GM18951 (cell line): Measurements from ENCODE around the gene RABAC1.
"Not testable (repeated sequence)": the region's sequence is repeated elsewhere in the genome, so short reads cannot be mapped to it uniquely, and the experiment has no call there.

ENCODE experiments used
- POLR2A ChIP-seq: IDR thresholded peaks from 4 replicates; pipeline ENCODE4 v1.6.1; 2011; ENCODE audit warnings: mild to moderate bottlenecking; ENCODE audit not compliant: insufficient read length, insufficient read depth; ENCODE audit errors: extremely low read depth
- in situ Hi-C: fragments of 300-500 bp; cut with MboI; formaldehyde crosslinking; loops from one replicate; pipeline ENCODE4 v1.12.0; 2022; ENCODE audit warnings: low sequenced_read_pairs, mixed read lengths, inconsistent platforms; ENCODE audit not compliant: unreplicated experiment

Gene RABAC1

DNA sequence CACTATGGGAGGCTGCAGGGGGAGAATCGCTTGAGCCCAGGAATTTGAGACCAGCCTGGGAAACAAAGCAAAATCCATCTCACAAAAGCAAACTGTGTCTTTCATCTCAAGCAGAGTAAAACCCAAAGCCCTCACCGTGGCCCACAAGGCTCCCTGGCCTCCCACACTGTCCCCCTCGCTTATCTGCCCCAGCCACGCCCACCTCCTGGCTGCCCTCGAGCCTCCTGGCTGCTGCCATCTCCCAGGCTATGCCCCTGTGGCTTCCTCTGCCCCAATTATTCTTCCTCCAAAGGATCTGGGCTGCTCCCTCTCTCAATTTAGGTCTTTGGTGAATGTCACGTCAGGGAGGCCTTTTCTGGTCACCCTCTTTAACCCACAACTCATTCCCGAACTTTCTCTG lies 3.6 kb downstream of the RABAC1 start:
- in situ Hi-C loops = no loop called here
- no peak for TF ChIP-seq POLR2A

DNA sequence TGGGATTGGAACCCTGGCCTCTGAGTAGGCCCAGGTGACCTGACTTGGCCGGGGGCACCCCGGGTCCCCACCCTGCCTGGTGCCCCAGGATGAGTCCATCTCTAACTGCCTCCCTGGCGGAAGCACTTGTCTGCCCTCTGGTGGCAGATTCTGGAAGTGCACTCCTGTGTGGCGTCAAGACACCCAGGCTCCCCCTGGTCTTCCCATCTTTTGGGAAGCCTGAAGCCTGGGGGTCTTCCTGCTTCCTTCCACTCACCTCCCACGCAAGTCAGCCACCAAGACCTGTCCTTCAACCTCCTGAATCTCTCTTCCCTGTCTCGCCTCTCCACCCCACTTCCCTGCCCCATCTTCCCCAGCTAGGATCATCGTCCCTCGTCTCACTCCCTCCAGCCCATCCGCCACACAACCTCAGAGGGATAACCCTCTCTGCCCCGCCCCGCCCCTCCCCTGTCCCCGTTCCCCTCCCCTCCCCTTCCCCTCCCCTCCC lies 7.4 kb downstream of the RABAC1 start:
- in situ Hi-C loops = loop anchor here (5.0 kb wide), 1 partner anchor 79 kb away; no protein-coding TSS in a partner anchor
- no peak for TF ChIP-seq POLR2A

DNA sequence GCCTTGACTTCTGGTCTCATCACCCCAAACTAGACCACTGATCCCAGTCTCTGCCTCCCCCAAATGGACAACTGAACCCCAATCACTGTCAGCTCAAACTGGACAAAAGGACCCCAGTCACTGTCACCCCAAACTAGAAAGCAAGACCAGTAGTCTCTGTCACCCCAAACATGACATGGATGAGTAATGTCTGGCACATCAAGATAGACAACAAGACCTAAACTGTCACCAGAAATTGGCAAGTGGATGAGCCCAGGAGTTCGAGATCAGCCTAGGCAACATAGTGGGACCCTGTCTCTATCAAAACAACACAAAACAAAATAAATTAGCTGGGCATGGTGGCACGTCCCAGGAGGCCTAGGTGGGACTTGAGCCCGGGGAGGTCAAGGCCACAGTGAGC lies 12.0 kb downstream of the RABAC1 start:
- in situ Hi-C loops = no loop called here
- TF ChIP-seq POLR2A = no peak

DNA sequence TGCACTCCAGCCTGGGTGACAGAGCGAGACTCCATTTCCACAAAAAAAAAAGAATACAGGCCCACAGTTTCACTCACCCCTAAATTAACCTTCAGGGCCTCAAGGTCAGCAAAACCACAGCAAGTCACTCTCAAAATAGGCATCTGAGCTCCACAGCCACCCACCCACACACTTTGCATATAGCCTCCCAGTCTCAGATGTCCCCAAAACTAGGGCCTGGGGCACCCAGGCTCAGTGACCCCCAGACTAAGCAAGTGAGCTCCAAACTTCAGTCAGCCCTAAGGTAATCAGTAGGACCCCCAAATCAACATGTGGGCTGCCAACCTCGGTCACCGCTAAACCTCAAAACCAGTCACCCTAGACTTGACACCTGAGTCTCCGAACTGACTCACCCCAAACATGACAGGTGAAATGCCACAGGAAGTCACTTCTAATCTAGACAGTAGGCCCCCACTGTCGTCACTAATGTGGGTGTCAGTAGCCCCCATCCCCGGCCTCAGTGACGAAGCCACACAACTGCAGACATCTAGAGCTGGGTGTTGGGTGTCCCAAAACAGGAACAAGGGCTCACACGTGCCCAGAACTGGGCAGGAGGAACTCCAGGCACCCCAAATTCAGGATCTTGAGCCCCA lies 13.9 kb downstream of the RABAC1 start:
- TF ChIP-seq POLR2A = peak; percentile 20
- in situ Hi-C loops = no loop called here

DNA sequence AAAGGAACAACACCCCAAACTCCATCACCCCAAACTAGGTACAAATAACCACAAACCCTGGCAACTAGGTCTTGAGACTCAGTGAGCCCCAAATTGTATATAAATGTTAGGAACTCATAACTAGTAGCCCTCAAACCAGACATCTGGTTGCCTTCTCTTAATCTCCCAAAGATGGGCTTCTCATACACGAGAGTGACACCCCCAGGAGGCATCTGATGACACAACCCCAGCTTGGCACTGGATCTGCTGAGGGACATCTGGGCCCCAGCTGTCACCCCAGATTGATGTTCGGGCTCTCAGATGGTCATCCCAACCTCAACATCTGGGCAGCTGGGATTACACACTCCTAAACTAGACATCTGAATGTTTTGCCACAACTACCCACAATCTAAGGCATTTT lies 14.8 kb downstream of the RABAC1 start:
- no peak for TF ChIP-seq POLR2A
- in situ Hi-C loops = no loop called here

DNA sequence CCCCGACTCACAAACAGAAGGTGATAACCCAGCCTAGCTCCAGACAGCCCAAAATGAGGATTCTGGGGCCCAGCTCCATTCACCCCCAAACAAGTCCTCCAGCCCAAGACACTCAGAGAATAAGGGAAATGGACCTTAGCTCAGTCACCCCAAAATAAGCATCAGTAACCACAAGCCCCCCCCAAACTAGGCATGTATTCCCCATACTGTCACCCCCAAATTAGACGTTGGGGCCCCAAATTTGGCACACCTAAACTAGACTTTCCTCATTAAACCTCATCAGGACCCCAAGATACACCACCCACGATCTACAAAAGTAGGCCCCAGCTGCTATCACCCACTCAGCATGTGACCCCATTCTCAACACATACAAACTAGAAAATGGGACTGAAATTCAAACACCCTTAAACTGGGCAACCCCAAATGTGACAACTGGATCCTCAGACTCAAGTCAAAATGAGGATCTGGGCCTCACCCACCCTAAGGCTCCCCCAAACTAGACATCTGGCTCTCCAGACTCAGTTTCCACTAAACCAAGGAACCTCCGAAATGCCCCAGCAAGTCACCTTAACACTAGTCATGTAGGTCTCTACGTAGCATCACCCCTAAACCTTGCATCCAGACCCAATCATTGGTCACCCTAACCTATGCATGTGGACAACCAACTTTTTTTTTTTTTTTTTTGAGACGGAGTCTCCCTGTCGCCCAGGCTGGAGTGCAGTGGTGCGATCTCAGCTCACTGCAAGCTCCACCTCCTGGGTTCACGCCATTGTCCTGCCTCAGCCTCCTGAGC lies 17.5 kb downstream of the RABAC1 start:
- TF ChIP-seq POLR2A = no peak
- in situ Hi-C loops = no loop called here

DNA sequence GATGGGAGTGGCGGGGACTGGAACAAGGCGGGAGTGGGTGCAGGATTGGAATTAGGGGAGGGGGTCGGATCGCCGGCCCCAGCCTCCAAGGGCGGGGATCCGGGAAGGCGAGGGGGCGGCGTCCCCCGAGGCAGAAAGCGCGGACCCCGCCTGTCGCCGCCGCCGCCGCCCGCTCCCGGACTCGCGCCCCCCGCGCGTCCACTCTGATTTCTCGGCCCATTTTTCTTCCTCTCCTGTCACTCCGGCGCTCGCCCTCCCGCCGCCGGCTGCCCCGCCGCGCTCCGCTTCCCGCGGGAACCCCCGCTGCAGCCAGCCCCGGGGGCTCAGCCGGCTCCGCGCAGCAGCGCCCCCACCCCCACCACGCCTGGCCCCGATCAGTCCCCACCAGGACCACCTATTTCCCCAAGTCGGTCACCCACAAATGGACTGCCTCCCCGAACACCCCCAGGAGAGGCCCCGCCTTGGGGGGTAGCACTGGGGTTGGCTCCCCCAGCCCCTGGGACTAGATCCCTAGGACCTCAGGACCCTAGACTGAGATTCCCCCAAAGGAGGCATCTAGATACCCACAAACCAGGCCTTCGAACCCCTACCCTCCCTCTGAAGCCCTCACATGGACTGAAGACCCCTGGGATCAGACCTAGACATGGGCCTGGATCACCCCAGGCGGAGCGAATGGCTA lies 18.3 kb downstream of the RABAC1 start:
- in situ Hi-C loops = no loop called here
- no peak for TF ChIP-seq POLR2A

DNA sequence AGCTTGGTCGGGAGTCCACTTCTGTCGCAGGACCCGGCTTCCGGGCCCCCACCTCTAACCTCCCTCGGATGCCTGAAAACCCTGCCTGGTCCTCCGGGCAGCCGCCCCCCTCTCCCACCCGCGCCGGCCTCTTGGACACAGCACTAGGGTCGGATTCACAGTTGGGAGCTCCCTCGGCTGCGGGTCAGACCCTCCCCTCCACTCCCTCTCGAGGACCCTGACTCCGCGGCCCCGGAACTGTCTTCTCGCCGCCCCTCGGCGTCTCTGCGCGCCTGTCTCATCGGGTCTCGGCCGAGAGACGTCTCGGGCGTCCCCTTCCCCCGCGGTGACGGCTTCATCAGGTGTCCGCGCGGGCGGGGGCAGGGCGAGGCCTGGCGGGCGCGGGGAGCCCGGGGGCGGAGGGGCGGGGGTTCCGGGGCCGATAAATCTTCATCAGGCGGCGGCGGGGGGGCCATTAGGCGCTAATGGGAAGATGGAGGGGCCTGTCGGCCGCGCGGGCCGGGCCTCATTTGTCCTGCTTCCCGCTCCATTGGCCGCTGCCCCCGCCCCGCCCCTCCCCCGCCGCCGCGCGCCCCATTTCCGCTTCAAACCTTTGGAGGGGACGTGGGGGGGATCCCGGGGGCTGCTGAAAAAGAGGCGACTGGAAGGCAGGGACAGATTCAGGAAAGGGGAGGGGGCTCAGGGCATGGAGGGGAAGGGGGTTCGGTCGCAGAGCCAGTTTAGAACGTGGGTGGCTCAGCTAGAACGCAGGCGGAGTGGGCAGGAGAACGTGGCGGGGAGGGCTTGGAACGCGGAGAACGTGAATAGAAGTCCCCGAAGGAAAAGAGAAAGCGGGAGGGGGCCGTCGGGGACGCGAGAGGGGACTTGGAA lies 19.0 kb downstream of the RABAC1 start:
- in situ Hi-C loops = no loop called here
- TF ChIP-seq POLR2A = no peak

DNA sequence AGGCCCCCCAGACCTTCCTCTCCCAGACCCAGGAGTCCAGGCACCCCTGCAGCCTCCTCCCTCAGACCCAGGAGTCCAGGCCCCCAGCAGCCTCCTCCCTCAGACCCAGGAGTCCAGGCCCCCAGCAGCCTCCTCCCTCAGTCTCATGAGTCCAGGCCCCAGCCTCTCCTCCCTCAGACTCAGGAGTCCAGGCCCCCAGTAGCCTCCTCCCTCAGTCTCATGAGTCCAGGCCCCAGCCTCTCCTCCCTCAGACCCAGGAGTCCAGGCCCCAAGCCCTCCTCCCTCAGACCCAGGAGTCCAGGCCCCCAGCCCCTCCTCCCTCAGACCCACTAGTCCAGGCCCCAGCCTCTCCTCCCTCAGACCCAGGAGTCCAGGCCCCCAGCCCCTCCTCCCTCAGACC lies 19.9 kb downstream of the RABAC1 start:
- in situ Hi-C loops = not testable (repeated sequence)

DNA sequence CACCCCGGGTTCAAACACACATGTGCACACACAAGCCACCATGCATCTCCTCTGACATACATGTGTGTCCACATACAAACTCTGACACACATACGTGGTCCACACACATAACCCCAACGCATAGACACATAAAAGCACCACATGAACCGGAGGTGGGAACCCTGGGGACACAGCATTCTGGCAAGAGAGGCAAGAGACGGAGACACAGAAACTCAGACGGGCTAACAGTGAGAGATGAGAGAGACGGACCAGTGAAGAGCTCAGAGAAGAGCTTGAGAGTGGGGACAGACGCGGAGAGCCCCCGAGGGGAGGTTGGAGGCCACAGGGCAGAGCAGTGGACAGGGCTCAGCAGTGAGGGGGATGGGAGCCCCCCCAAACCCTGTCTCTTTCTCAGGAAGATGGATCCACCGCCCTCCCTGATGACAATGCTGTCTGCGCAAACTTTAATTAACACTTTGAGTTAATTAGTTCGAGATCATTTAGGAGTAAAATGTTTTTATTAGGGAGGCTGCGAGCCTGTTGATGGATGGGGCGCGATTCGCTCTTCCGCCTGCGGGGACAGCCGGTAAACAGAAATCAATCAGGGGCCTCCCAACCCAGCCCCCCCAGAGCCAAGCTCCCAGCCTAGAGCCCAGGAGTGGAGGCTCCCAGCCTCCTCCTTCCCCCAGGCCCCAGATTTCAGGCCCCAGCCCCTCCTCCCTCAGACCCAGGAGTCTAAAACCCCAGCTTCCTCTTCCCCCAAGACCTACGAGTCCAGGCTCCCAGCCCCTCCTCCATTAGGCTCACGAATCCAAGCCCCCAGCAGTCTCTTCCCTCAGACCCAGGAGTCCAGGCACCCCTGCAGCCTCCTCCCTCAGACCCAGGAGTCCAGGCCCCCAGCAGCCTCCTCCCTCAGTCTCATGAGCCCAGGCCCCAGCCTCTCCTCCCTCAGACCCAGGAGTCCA lies 21.3 kb downstream of the RABAC1 start:
- in situ Hi-C loops = no loop called here
- no peak for TF ChIP-seq POLR2A

DNA sequence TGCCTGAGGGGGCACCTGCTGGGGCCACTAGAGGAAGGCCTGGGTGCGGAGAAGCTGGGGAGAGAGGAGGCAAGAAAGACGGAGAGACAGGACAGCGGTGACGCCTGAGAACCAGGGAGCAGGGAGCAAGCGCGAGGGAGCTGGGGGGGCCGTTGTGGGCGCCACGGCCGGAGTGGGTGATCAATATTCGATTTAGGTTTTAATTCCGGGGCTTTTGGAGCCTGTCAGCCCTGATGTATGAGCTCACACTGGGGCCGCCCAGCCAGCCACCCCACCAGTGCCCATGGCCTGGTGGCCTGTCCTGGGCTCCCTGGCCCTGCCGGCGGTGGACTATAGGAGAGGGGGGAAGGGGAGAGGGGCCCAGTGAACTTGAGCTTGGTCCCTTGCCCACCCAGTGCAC lies 22.2 kb downstream of the RABAC1 start:
- TF ChIP-seq POLR2A = no peak
- in situ Hi-C loops = no loop called here

DNA sequence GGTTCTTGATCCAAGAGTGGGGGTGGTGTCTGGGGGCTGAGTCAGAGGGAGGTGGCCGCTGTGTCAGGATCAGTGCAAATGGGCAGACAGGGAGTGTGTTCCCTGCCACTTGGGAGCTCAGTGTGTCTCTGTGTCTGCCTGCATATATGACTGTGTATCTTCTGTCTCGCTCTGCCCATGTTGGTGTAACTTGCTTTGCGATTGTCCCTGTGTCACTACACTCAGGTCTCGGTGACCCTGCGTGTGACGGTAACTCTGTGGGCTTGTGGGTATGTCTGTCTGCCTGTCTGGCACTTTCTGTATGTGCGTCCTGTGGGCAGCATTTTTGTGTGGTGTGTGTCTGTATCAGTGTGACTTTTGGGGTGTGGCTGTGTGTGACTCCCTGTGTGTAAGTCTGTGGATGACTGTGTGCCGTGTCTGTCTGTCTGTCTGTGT lies 22.7 kb downstream of the RABAC1 start:
- no peak for TF ChIP-seq POLR2A
- in situ Hi-C loops = no loop called here
